HepG2 (cell line): Measurements from ENCODE around the gene LRRC8D. TPM values are rescaled to one million over a fixed set of nuclear protein-coding genes. Genes with fewer than 3 reads are reported as not detected.

Source experiments
- ATAC-seq: fragments of 200-7000 bp; cut with Tn5 transposase; 3 replicates; pipeline ENCODE4 v1.9.1; 2020; ENCODE audit warnings: mild to moderate bottlenecking, moderate library complexity
- BruUV-seq: library from RNA; stranded (reverse); fragments of 400-500 nt; replicated peaks from 2 replicates; lab custom pipeline; 2021; lab: Mats Ljungman, UMichigan
- CTCF ChIA-PET: fragments of 300-600 bp; formaldehyde crosslinking; extraction: SDS; loops from one replicate; lab custom pipeline; 2021; ENCODE audit warnings: low total read pairs, inconsistent platforms, low intra/inter-chr PET ratio; lab: Yijun Ruan, JAX
- POLR2A ChIA-PET: fragments of 350-600 bp; sonication (Branson Sonifier 250); formaldehyde crosslinking; loops from one replicate; lab custom pipeline; 2020; ENCODE audit warnings: antibody characterized with exemption, inconsistent platforms; lab: Yijun Ruan, JAX
- DNase-seq: peaks from one replicate; pipeline ENCODE4 v3.0.0-alpha.2; 2015; ENCODE audit warnings: low spot score
- FAIRE-seq: peaks from 3 replicates; lab custom pipeline; 2011; peaks lifted over from hg19 to GRCh38; lab: Jason Lieb, UNC
- H2AFZ ChIP-seq: one replicate; pipeline ENCODE4 v1.6.1; 2011; ENCODE audit warnings: low read length, inconsistent platforms
- H3K27ac ChIP-seq: fragments of 300-600 bp; 3 replicates; pipeline ENCODE4 v1.8.0; 2011; ENCODE audit warnings: mixed run types, mild to moderate bottlenecking, mixed read lengths, low read length, inconsistent platforms; ENCODE audit not compliant: insufficient read depth; ENCODE audit errors: extremely low read length
- H3K27me3 ChIP-seq, 2 experiments: fragments of 200-600 bp in 1 of 2; 2 replicates in 1 of 2; 3 replicates in 1 of 2; pipeline versions ENCODE4 v1.6.0 to v1.8.0; 2011; ENCODE audit warnings: low read length in 2 of 2, mild to moderate bottlenecking in 2 of 2, moderate library complexity in 2 of 2, inconsistent platforms in 1 of 2; ENCODE audit not compliant: insufficient read depth in 2 of 2, control insufficient read depth in 1 of 2
- H3K36me3 ChIP-seq, 2 experiments: fragments of 200-600 bp in 1 of 2; replicated peaks in 1 of 2; 2 replicates in 1 of 2; 3 replicates in 1 of 2; pipeline versions ENCODE4 v1.5.1 to v1.8.0; 2011; ENCODE audit warnings: low read length in 2 of 2, inconsistent platforms in 1 of 2; ENCODE audit not compliant: insufficient read depth in 2 of 2, control insufficient read depth in 1 of 2
- H3K4me1 ChIP-seq: 2 replicates; pipeline ENCODE4 v1.5.1; 2012; ENCODE audit warnings: low read length, inconsistent platforms; ENCODE audit not compliant: insufficient read depth
- H3K4me2 ChIP-seq: 2 replicates; pipeline ENCODE4 v1.6.0; 2011; ENCODE audit warnings: low read depth, low read length, inconsistent platforms
- H3K4me3 ChIP-seq, 3 experiments: fragments of 200-600 bp in 1 of 3; sonication (generic), shearing (Covaris generic) in 1 of 3; replicated peaks in 1 of 3; 2 replicates each; pipeline ENCODE4 v1.5.1; 2011 to 2016; ENCODE audit warnings: low read length in 3 of 3, inconsistent platforms in 2 of 3, low read depth in 2 of 3, mild to moderate bottlenecking in 2 of 3, control low read depth in 1 of 3, mixed read lengths in 1 of 3; ENCODE audit not compliant: insufficient read depth in 1 of 3
- H3K79me2 ChIP-seq: one replicate; pipeline ENCODE4 v1.6.1; 2011; ENCODE audit warnings: low read length, inconsistent platforms; ENCODE audit not compliant: insufficient read depth
- H3K9ac ChIP-seq: 2 replicates; pipeline ENCODE4 v1.6.0; 2011; ENCODE audit warnings: mild to moderate bottlenecking, low read depth, low read length, inconsistent platforms; ENCODE audit not compliant: insufficient read depth
- H3K9me3 ChIP-seq: 2 replicates; pipeline ENCODE4 v1.5.1; 2012; ENCODE audit warnings: mild to moderate bottlenecking, low read length
- H4K20me1 ChIP-seq: 2 replicates; pipeline ENCODE4 v1.6.0; 2011; ENCODE audit warnings: inconsistent platforms, mild to moderate bottlenecking, low read length, moderate library complexity; ENCODE audit not compliant: insufficient read depth
- CEBPG ChIP-seq: IDR thresholded peaks from 2 replicates; pipeline ENCODE4 v1.6.1; 2016
- JUND ChIP-seq: sonication (generic); formaldehyde crosslinking; IDR thresholded peaks from 2 replicates; pipeline ENCODE4 v1.8.0; 2022; ENCODE audit warnings: mild to moderate bottlenecking, missing genetic modification reagents
- KLF12 ChIP-seq: sonication (generic); formaldehyde crosslinking; IDR thresholded peaks from 2 replicates; pipeline ENCODE4 v1.4.0; 2020; ENCODE audit warnings: missing genetic modification reagents, borderline replicate concordance
- NBN ChIP-seq: fragments of 450-650 bp; conservative IDR thresholded peaks from 2 replicates; pipeline ENCODE4 v1.6.1; 2017
- TIGD3 ChIP-seq: sonication (generic); formaldehyde crosslinking; IDR thresholded peaks from 2 replicates; pipeline ENCODE4 v1.5.1; 2020; ENCODE audit warnings: mild to moderate bottlenecking, missing genetic modification reagents, borderline replicate concordance
- ZMAT5 ChIP-seq: sonication (generic); formaldehyde crosslinking; IDR thresholded peaks from 2 replicates; pipeline ENCODE4 v1.5.0; 2020; ENCODE audit warnings: mild to moderate bottlenecking, low read depth, missing genetic modification reagents, borderline replicate concordance
- ZNF101 ChIP-seq: sonication (generic); formaldehyde crosslinking; IDR thresholded peaks from 2 replicates; pipeline ENCODE4 v1.4.0; 2020; ENCODE audit warnings: mild to moderate bottlenecking, low read depth, missing genetic modification reagents, borderline replicate concordance
- ZNF567 ChIP-seq: sonication (generic); formaldehyde crosslinking; IDR thresholded peaks from 2 replicates; pipeline ENCODE4 v1.8.1; 2023; ENCODE audit warnings: mild to moderate bottlenecking, missing genetic modification reagents, borderline replicate concordance
- ZNF678 ChIP-seq: sonication (generic); formaldehyde crosslinking; IDR thresholded peaks from 2 replicates; pipeline ENCODE4 v1.4.0; 2020; ENCODE audit warnings: mild to moderate bottlenecking, missing genetic modification reagents
- ZNF770 ChIP-seq: sonication (generic); formaldehyde crosslinking; IDR thresholded peaks from 2 replicates; pipeline ENCODE4 v1.5.0; 2020; ENCODE audit warnings: mild to moderate bottlenecking, missing genetic modification reagents
- WGBS: methylation state at CpG from one replicate; pipeline ENCODE4 v1.1.6; 2017; ENCODE audit warnings: low lambda C conversion rate; 5-methylcytosine and 5-hydroxymethylcytosine counted together
- in situ Hi-C: cut with HindIII; loops from 2 replicates; pipeline ENCODE4 v1.10.0; 2017; ENCODE audit warnings: low pct_unique_long_range_greater_than_20kb; ENCODE audit not compliant: extremely low pct_ligation_motif_present
- intact Hi-C: fragments of 100-400 bp; cut with micrococcal nuclease; formaldehyde crosslinking; loops from one replicate; pipeline ENCODE4 v1.10.0; 2022; ENCODE audit not compliant: unreplicated experiment
- polyA plus RNA-seq, 8 experiments: library from polyadenylated mRNA; depleted of rRNA in 3 of 8; stranded (reverse) in 7 of 8; unstranded in 1 of 8; fragments of >200 nt; fragmentation: Illumina TruSeq in 4 of 8; extraction: Trizol in 4 of 8; gene quantifications; 2 replicates each; pipeline versions ENCODE4 v1.2.1 to v1.2.3, GENCODE V29; 2011 to 2016; ENCODE audit warnings: low read depth in 4 of 8, missing spikeins in 1 of 8, mixed read lengths in 1 of 8; ENCODE audit not compliant: insufficient read depth in 1 of 8
- total RNA-seq, 5 experiments: library from RNA; depleted of rRNA; stranded (reverse); fragments of >200 nt; fragmentation: Illumina TruSeq; extraction: Trizol; gene quantifications; 2 replicates each; pipeline ENCODE4 v1.2.3, GENCODE V29; 2016; ENCODE audit warnings: low read depth in 1 of 5

LRRC8D gene
- total and polyA plus RNA-seq, 2 of the 13 experiments (the other 11 are each of a cell fraction or from before 2014, with no cell fraction given): 29.9 to 45.5 TPM

- in situ Hi-C loops (no loop called here), intact Hi-C loops (no loop called here)
- no peaks in the 10 kb centered on the region for H3K9me3 ChIP-seq
- H3K4me2 ChIP-seq: no peak overlapping the region
- ATAC-seq: no peak
- H3K27ac ChIP-seq: no peak overlapping the region
- ChIA-PET CTCF (no interaction called here), POLR2A (no interaction called here)
- H4K20me1 ChIP-seq: no peaks in the 10 kb centered on the region; the same call in 1 of the 2 replicates
- H3K9ac ChIP-seq: no peak overlapping the region
- no peak overlapping the region for H2AFZ ChIP-seq
- no peak overlapping the region for H3K4me3 ChIP-seq
- BruUV-seq: no TSS peak
- no peaks in the 10 kb centered on the region for H3K27me3 ChIP-seq
- TF ChIP-seq ZNF678 (CRISPR knock-in tag) (no peak), ZNF770 (no peak), CEBPG (CRISPR knock-in tag) (no peak), NBN (no peak), ZMAT5 (CRISPR knock-in tag) (no peak), ZNF101 (no peak), JUND (CRISPR knock-in tag) (no peak), TIGD3 (CRISPR knock-in tag) (no peak), KLF12 (CRISPR knock-in tag) (no peak), ZNF567 (no peak)
- WGBS: 88% methylated on average over 1 of the region's 1 CpG
- DNase-seq: no peak
- no peak for FAIRE-seq
- peaks cover 30% of the 10 kb centered on the region for H3K79me2 ChIP-seq
- H3K36me3 ChIP-seq: peaks cover 3 to 10% of the 10 kb centered on the region in 2 experiments; a peak in 4 of 5 replicates
- no peaks in the 10 kb centered on the region for H3K4me1 ChIP-seq
These were observed 96.5 kb downstream of the LRRC8D start for GRCh38 chr1:89917353-89917752.
